CD4-positive, alpha-beta T cell (primary cell): Measurements from ENCODE around the gene HTD2. TPM values are rescaled to one million over a fixed set of nuclear protein-coding genes. Genes with fewer than 3 reads are reported as not detected.

ENCODE experiments used
- ATAC-seq: fragments of 200-7000 bp; cut with Tn5 transposase; one replicate; pipeline ENCODE4 v1.10.0; 2022; ENCODE audit warnings: mild to moderate bottlenecking; ENCODE audit not compliant: poor library complexity
- CTCF ChIA-PET: fragments of 350-600 bp; sonication (Branson Sonifier 250); formaldehyde crosslinking; loops from one replicate; lab custom pipeline; 2021; ENCODE audit warnings: antibody characterized with exemption, inconsistent platforms; lab: Charles Lee
- POLR2A ChIA-PET: fragments of 350-600 bp; sonication (Branson Sonifier 250); formaldehyde crosslinking; loops from one replicate; lab custom pipeline; 2021; ENCODE audit warnings: antibody characterized with exemption, inconsistent platforms; lab: Charles Lee
- DNase-seq, 14 experiments: peaks; one replicate each; pipeline ENCODE4 v3.0.0-alpha.2; 2013 to 2020; ENCODE audit warnings: mixed read lengths in 2 of 14
- H3K27ac ChIP-seq, 2 donors: one replicate each; pipeline versions ENCODE4 v1.5.1 to v1.7.0; 2013; ENCODE audit warnings: low read length in 2 of 2, low read depth in 1 of 2, mild to moderate bottlenecking in 1 of 2
- H3K27me3 ChIP-seq, 2 experiments: 1 replicate in 1 of 2; 2 replicates in 1 of 2; pipeline versions ENCODE4 v1.6.1 to v1.7.0; 2013; ENCODE audit warnings: low read length in 2 of 2, control low read depth in 1 of 2, mild to moderate bottlenecking in 1 of 2, moderate library complexity in 1 of 2; ENCODE audit not compliant: insufficient read depth in 2 of 2, control insufficient read depth in 1 of 2
- H3K36me3 ChIP-seq: one replicate; pipeline ENCODE4 v1.6.1; 2013; ENCODE audit warnings: low read length, control low read depth; ENCODE audit not compliant: insufficient read depth
- H3K4me1 ChIP-seq: one replicate; pipeline ENCODE4 v1.6.1; 2013; ENCODE audit warnings: low read length, control low read depth; ENCODE audit not compliant: insufficient read depth
- H3K4me3 ChIP-seq: one replicate; pipeline ENCODE4 v1.5.1; 2013; ENCODE audit warnings: mild to moderate bottlenecking, low read length, moderate library complexity
- H3K9me3 ChIP-seq, 2 experiments: 1 replicate in 1 of 2; 2 replicates in 1 of 2; pipeline versions ENCODE4 v1.6.1 to v1.7.0; 2013; ENCODE audit warnings: low read length in 2 of 2, mild to moderate bottlenecking in 2 of 2, control low read depth in 1 of 2, moderate library complexity in 1 of 2; ENCODE audit not compliant: control insufficient read depth in 1 of 2, insufficient read depth in 1 of 2
- H3K27ac Mint-ChIP-seq: one replicate; pipeline ENCODE4 v1.8.0; 2020; ENCODE audit warnings: mixed read lengths
- H3K27me3 Mint-ChIP-seq: one replicate; pipeline ENCODE4 v1.8.0; 2021; ENCODE audit warnings: mixed read lengths
- H3K36me3 Mint-ChIP-seq: one replicate; pipeline ENCODE4 v1.8.0; 2021; ENCODE audit warnings: low read depth, mixed read lengths
- H3K4me1 Mint-ChIP-seq: one replicate; pipeline ENCODE4 v1.8.0; 2021; ENCODE audit warnings: low read depth, mixed read lengths
- H3K4me3 Mint-ChIP-seq: one replicate; pipeline ENCODE4 v1.8.0; 2020; ENCODE audit warnings: mild to moderate bottlenecking, mixed read lengths
- H3K9me3 Mint-ChIP-seq: one replicate; pipeline ENCODE4 v1.8.0; 2020; ENCODE audit warnings: mixed read lengths
- intact Hi-C, 2 experiments: fragments of 100-400 bp; cut with DNase I in 1 of 2; cut with micrococcal nuclease in 1 of 2; formaldehyde crosslinking; loops; one replicate each; pipeline versions ENCODE4 v1.15.1 to v1.9.0; 2023 to 2025; cut with DNase I, micrococcal nuclease
- total RNA-seq, 174 experiments: library from RNA in 2 of 174; stranded (reverse) in 2 of 174; gene quantifications; one replicate each; pipeline ENCODE4 v1.2.3 and lab custom pipeline; 2021 to 2026
- TF ChIP-seq, protein P1 (sequence below): fragments of 200-600 bp; IDR thresholded peaks from one replicate; pipeline ENCODE4 v1.8.0; 2022; ENCODE audit warnings: antibody characterized with exemption, mild to moderate bottlenecking

HTD2 gene
- total RNA-seq, 2 experiments from 2014 or later, result 7.2 to 7.3 TPM

DNA sequence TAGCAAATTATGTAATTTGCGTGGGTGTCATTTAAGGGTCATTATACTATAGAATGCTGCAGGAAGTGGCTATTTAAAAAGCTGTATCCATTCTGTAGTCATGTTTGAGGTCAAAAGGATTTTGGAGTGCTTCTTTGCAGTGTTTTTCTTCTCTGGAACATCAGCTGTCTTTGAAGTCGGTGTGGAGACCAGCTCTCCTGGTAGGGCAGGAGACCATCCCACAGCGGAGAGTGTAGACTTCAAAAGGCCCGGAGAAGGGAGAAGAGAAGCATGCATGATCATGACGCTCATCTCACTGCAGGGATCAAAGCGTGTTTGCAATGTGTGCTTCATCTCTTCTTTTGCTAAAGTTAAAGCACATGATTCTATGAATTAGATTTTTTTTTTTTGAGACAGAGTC lies 46.3 kb downstream of the HTD2 start:
- H3K36me3 Mint-ChIP-seq, result peaks cover 7% of the 10 kb centered on the region
- peaks cover 49% of the 10 kb centered on the region for H3K4me1 Mint-ChIP-seq
- no peaks in the 10 kb centered on the region for H3K9me3 Mint-ChIP-seq
- Histone ChIP-seq H3K27ac (no peak overlapping the region), H3K4me1 (peaks cover 26% of the 10 kb centered on the region), H3K36me3 (peaks cover 7% of the 10 kb centered on the region), H3K4me3 (no peak overlapping the region), H3K9me3 (no peaks in the 10 kb centered on the region), H3K27me3 (no peaks in the 10 kb centered on the region)
- DNase-seq, result no peak
- ChIA-PET POLR2A (interaction anchor here (0.6 kb wide), 1 partner anchor 21 kb away, joined by 4 read pairs; no protein-coding TSS in a partner anchor), CTCF (no interaction called here)
- intact Hi-C loops, result no loop called here
- no peaks in the 10 kb centered on the region for H3K27me3 Mint-ChIP-seq
- ATAC-seq, result no peak
- no peak overlapping the region for H3K4me3 Mint-ChIP-seq
- TF ChIP-seq, protein P1, sequence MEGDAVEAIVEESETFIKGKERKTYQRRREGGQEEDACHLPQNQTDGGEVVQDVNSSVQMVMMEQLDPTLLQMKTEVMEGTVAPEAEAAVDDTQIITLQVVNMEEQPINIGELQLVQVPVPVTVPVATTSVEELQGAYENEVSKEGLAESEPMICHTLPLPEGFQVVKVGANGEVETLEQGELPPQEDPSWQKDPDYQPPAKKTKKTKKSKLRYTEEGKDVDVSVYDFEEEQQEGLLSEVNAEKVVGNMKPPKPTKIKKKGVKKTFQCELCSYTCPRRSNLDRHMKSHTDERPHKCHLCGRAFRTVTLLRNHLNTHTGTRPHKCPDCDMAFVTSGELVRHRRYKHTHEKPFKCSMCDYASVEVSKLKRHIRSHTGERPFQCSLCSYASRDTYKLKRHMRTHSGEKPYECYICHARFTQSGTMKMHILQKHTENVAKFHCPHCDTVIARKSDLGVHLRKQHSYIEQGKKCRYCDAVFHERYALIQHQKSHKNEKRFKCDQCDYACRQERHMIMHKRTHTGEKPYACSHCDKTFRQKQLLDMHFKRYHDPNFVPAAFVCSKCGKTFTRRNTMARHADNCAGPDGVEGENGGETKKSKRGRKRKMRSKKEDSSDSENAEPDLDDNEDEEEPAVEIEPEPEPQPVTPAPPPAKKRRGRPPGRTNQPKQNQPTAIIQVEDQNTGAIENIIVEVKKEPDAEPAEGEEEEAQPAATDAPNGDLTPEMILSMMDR, result no peak
- H3K27ac Mint-ChIP-seq, result no peak overlapping the region

DNA sequence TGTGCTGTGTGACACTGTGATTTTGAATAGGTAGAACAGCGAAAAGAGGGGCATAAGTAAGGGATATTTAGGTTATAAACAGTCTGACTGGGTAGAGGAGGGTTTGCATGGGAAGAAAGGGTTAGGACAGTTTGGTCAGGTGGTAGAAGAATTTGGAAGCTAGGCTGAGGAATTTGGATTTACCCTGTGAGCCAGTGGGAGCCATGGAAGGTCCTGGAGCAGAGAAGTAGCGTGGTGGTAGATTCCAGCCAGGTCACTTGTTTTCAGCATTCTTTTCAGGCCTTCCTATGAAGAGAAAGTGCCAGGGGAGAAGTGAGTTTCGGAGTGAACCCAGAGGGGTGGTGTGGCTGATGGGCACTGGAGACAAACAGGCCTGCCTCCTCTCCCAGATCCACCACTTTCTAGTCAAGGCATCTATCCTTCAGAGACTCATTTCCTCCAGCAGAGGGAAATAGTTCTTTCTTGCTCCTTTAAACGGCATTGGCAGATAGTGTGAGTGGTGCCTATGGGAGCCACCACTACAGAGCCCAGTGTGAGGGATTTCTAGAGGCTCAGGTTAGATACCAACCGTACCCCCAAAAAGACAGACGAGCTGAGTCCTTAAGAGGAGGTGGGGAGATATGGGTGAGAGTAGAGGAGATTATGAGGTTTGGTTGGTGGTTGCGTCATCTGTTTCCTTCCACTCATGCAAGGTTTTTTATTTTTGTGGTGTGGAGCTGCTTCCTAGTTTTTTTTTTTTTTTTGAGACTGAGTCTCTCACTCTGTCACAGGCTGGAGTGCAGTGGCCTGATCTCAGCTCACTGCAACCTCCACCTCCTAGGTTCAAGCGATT lies 47.6 kb downstream of the HTD2 start:
- Histone ChIP-seq H3K9me3 (no peaks in the 10 kb centered on the region), H3K27ac (no peak overlapping the region), H3K4me3 (no peak overlapping the region), H3K27me3 (no peaks in the 10 kb centered on the region), H3K4me1 (peaks cover 26% of the 10 kb centered on the region), H3K36me3 (peaks cover 3% of the 10 kb centered on the region)
- ATAC-seq, result peak; percentile 86
- Mint-ChIP-seq H3K4me1 (peaks cover 46% of the 10 kb centered on the region), H3K36me3 (peaks cover 7% of the 10 kb centered on the region), H3K9me3 (no peaks in the 10 kb centered on the region), H3K27ac (peak overlapping the region; percentile 2), H3K4me3 (peak overlapping the region; percentile 58), H3K27me3 (no peaks in the 10 kb centered on the region)
- peak in 4 of 14 experiments; percentile 15 to 62 (median 52) for DNase-seq
- TF ChIP-seq, protein P1, result no peak
- intact Hi-C loops, result no loop called here
- ChIA-PET CTCF (interaction anchor here (1.0 to 1.2 kb wide), 2 partner anchors 14 to 47 kb away, joined by 3 read pairs; partner anchors contain the start of genes HTD2 and RPP14), POLR2A (interaction anchor here (0.6 to 0.7 kb wide), 2 partner anchors 18 to 77 kb away, joined by 3 read pairs; no protein-coding TSS in a partner anchor)

DNA sequence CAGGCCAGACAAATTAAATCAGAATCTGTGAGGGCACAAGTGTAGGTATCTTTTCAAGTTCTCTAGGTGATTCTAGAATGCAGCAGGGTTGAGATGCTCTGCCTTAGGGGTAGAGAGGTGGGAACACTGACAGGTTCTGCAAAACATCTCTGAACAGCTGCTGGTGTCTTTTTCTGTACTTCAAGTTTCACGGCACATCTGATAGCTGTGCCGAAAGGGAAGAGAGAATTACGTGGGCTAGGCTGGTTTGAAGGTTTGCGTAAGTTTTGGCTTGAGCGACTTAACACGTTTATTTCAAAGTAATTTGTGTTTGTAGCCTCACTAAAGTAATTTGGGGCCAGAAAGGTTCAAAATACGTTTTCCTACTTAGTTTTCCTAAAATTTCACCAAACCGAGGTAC lies 48.9 kb downstream of the HTD2 start:
- Mint-ChIP-seq H3K27me3 (no peaks in the 10 kb centered on the region), H3K4me1 (peaks cover 36% of the 10 kb centered on the region), H3K27ac (no peak overlapping the region), H3K9me3 (no peaks in the 10 kb centered on the region), H3K36me3 (peaks cover 7% of the 10 kb centered on the region), H3K4me3 (no peak overlapping the region)
- intact Hi-C loops, result no loop called here
- H3K4me3 ChIP-seq, result no peak overlapping the region
- ChIA-PET POLR2A (no interaction called here), CTCF (no interaction called here)
- no peaks in the 10 kb centered on the region for H3K27me3 ChIP-seq
- H3K9me3 ChIP-seq, result no peaks in the 10 kb centered on the region
- peaks cover 18% of the 10 kb centered on the region for H3K4me1 ChIP-seq
- DNase-seq, result peak in 2 of 14 experiments; percentile 19 to 25
- H3K27ac ChIP-seq, result no peak overlapping the region
- ATAC-seq, result no peak
- TF ChIP-seq, protein P1, result no peak
- peaks cover under 1% of the 10 kb centered on the region for H3K36me3 ChIP-seq
